Measurements from ENCODE around the gene ROS1. TPM values are rescaled to one million over a fixed set of nuclear protein-coding genes. Genes with fewer than 3 reads are reported as not detected.

ROS1 gene
- total RNA-seq, 1 donor: 0.43 TPM

DNA sequence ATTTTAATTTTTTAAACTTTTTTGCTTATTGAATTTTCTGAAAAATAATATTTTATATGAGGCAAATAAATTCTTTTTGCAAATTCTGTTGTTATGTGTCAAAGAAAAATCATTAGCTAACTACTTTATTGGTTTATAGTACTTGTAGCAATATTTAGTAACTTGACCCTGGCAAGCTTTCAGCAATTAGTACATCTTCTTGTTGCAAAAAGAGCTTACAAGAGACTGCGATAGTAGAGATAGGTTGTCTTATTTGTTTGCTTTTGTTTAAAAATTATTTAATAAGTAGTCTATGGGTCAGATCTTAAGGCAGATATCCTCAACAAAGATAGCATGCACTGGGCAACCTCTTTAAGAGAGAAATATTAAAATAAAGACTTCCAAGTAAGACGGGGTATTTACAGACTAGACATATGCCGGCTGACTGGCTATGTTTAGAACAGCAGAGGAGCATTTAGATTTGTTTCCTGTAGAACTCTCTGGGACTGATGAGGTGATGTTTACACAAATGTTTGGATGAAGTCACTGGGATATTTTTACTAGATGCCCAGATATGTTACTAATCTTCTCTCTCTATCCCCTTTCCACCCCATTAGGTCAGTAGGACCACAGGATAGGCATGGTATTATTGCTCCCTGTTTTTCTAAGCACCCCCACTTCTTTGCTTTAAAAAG, 135.4 kb downstream of the ROS1 start:
- TF ChIP-seq, protein P1, sequence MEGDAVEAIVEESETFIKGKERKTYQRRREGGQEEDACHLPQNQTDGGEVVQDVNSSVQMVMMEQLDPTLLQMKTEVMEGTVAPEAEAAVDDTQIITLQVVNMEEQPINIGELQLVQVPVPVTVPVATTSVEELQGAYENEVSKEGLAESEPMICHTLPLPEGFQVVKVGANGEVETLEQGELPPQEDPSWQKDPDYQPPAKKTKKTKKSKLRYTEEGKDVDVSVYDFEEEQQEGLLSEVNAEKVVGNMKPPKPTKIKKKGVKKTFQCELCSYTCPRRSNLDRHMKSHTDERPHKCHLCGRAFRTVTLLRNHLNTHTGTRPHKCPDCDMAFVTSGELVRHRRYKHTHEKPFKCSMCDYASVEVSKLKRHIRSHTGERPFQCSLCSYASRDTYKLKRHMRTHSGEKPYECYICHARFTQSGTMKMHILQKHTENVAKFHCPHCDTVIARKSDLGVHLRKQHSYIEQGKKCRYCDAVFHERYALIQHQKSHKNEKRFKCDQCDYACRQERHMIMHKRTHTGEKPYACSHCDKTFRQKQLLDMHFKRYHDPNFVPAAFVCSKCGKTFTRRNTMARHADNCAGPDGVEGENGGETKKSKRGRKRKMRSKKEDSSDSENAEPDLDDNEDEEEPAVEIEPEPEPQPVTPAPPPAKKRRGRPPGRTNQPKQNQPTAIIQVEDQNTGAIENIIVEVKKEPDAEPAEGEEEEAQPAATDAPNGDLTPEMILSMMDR (IDR thresholded peaks at IDR 0.05; ENCODE audit: insufficient read depth, low read depth, low read length): no peak
- no peak overlapping the region for H3K4me3 ChIP-seq (ENCODE audit: low read depth, low read length)
- DNase-seq (ENCODE audit: low read depth): no peak

DNA sequence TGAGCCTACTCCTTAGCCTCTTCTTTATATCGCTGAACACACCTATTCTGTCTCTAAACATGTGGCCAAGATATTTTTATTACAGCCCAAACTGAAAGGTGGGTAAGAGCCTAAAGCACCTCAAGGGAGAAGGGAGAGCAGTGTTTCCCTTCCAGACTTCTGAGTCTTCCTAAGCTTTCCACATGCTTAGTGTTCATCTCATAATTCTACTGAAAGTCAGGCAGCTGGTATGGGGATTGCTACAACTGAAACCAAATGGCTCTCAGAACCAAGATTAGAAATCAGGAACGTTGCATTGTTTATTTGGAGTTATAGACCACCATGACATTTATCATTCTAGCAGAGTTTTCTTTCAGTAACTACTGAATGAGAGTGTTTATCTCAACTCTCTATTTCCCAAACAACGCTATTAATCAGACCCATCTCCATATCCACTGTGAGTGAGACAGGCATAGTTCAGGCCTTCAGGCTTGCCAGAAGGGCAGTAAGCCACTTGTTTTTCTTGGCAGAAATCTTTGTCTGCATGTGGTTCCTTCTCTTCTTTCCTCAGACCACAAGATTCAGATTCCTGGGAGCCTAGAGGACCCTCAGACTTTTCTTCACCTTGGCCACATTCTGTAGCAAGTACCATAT, 137.5 kb downstream of the ROS1 start:
- no peak for DNase-seq (ENCODE audit: low read depth)
- H3K4me3 ChIP-seq (ENCODE audit: low read depth, low read length): no peak overlapping the region
- TF ChIP-seq, protein P1 (IDR thresholded peaks at IDR 0.05; ENCODE audit: insufficient read depth, low read depth, low read length): no peak

DNA sequence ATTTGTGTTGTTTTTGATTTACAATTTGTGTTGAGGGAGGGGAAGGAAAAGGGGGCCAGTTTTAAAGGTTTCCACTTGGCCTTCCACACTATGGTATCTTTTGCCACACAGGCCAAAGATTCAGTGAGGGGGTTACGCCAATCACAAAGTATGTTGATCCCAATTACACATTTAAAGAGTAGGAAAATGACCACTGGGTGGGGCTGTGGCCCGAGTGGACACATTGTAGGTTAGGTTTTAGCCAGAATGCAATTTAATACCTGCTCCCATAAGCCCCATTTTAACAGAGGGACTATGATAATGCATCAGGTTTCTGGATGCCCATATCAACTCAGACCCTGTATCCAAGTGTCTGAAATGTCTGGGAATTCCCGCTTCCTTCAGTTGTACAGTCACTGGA, 144.8 kb downstream of the ROS1 start:
- no peak overlapping the region for H3K4me3 ChIP-seq (ENCODE audit: low read depth, low read length)
- DNase-seq (ENCODE audit: low read depth): no peak
- TF ChIP-seq, protein P1 (IDR thresholded peaks at IDR 0.05; ENCODE audit: insufficient read depth, low read depth, low read length): peak; percentile 34

DNA sequence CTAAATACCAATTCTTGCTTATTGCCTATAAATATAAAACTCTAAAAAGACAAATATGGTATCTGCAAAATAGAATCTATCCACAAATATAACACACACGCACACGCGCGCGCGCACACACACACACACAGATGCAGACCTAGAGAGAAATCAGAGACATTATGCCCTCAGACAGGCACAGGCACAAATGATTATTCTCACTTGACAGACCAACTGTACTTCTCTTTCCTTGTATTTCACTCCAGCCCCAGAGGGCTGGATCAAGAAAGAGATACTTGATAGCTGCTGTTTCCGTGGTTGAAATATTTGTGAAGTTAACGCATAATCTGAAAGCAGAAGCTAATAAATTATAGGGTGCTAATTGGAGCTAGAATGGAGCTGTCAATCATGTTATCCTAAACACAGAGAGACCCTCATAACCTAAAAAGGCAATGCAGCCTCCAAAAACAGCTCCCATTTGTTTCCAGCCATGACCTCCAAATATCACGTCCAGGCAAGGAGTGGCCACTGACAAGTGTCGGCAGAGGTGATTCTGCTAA, 148.9 kb downstream of the ROS1 start:
- TF ChIP-seq, protein P1 (IDR thresholded peaks at IDR 0.05; ENCODE audit: insufficient read depth, low read depth, low read length): no peak
- H3K4me3 ChIP-seq (ENCODE audit: low read depth, low read length): no peak overlapping the region
- DNase-seq (ENCODE audit: low read depth): no peak

DNA sequence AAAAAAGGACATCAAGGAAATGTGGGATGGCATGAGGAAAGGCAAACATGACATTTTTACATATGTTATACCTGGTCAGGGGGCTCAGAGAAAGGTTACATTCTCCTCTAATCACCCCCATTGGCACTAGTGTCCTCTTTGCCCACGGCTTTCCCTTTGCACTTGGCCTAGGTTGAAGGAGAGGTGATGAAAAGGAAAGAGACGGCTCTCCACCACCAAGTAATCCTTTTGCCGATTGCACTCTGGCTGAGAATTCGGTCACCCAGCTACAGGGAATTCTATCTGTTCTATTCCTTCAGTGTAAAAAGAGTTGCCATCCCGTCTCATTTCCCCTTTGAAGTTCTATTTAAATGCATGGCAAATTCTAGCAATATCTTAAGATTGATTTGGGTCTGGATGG, 150.0 kb downstream of the ROS1 start:
- TF ChIP-seq, protein P1 (IDR thresholded peaks at IDR 0.05; ENCODE audit: insufficient read depth, low read depth, low read length): no peak
- H3K4me3 ChIP-seq (ENCODE audit: low read depth, low read length): no peak overlapping the region
- DNase-seq (ENCODE audit: low read depth): no peak

DNA sequence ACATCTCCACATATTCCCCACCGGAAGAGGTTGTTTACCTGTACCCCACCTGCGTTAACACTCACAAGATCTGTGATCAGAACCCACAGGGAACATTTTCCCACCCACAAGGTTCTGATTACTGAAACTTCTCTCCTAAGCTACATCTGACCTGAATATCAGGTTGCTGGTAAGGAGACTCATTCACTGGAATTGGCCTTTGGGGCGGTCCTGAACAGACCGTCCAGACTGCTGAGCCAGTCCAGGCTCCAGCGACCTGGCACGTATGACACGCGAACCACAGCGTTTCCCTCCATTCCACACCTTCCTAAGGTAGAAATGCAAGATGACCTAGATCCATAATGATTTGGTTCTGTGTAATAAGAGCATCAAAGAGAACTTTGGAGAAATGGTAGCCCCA, 150.5 kb downstream of the ROS1 start:
- H3K4me3 ChIP-seq (ENCODE audit: low read depth, low read length): no peak overlapping the region
- no peak for DNase-seq (ENCODE audit: low read depth)
- TF ChIP-seq, protein P1 (IDR thresholded peaks at IDR 0.05; ENCODE audit: insufficient read depth, low read depth, low read length): no peak
